NCI-H146 (cell line): ENCODE measurements around the gene TMEM14A.

ENCODE experiments used
- DNase-seq: peaks from one replicate; lab custom pipeline; 2025; lab: John Stamatoyannopoulos, UW

The TMEM14A gene

GRCh38 chr6:52736145-52736544, 65.2 kb downstream of the TMEM14A start:
- DNase-seq, result no peak
